ENCODE results near the gene SNED1.

SNED1 gene

DNA sequence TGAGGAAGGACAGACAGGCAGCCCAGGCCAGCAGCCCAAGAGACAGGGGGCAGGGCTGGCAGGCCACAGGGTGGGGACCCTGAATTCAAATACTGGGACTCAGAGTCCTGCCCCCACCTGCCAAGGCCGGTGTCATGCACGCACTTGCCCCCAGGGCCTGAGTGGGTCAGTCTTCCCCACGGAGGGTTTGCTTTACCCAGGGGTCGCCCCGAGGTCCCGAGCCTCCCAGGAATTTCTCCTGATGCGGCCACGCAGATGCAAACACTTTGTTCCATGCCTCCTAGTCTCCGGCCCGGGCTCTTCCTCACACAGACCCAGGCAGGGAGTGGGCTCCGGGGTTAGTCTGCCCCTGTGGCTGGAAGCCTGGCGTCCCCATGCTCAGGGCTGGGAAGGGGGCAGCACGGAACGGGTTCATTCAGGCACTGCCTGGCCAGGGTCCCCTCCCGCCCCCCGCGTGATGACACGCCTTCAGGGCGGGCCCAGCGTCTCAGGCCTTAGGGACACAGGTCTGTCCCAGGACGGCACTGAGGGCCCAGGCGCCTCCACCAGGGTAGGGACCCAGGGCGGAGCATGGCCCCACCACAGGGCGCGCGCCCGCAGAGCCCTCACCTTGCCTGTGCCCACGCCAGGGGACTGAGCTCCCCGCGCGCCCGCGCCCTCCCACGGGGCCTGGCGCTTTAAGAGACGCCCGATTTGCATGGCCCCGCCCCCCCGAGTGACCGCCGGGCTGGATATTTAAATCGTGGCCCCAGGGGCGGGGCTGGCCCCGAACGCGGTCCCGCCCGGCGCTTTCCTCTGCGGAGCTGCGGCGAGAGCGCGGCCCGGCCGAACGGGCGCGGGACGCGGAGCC lies at the start of gene SNED1:
TSS of gene SNED1 (plus strand) at position 763 of the 850 bp plus-strand sequence. CDS start 220 bp downstream, outside the sequence.
- peak; percentile 15 for DNase-seq

DNA sequence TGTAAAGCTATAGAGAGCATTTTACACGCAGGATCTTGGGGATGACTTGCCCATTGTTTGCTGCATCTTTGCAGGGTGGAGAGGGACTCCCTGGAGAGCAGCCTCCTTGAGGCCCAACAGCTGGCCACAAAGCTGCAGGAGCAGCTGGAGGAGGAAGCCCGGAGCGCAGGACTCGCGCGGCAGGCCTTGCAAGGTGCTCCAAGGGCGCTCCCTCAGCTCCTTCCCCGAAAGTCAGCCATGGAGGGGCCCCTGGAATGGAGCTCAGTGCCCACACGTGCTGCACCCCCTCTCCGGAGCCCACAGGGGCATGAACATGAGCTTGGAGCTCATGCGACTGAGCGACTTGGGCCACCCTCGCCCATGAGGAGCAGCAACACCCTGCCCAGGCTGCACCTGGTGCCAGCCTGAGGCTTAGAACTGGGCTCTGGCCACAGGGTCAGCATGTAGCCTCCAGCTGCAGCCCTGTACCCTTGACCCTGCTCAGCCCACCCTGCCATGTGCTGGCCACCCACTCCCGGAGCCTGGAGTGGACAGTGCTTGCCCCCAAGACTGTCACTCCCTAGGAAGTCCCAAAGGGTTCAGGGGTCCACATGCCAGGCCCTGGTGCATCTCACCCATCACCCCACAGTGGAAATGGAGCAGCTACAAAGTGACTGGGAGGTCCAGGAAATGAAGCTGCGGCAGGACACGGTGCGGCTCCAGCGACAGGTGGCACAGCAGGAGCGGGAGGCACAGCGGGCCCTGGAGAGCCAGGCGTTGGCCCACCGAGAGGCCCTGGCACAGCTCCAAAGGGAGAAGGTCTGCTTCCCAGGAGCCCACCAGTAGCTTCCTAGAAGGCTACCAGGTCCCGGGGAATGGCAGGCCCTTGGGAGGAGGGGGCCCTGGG lies 49.3 kb upstream of the SNED1 start:
- no peak for DNase-seq

DNA sequence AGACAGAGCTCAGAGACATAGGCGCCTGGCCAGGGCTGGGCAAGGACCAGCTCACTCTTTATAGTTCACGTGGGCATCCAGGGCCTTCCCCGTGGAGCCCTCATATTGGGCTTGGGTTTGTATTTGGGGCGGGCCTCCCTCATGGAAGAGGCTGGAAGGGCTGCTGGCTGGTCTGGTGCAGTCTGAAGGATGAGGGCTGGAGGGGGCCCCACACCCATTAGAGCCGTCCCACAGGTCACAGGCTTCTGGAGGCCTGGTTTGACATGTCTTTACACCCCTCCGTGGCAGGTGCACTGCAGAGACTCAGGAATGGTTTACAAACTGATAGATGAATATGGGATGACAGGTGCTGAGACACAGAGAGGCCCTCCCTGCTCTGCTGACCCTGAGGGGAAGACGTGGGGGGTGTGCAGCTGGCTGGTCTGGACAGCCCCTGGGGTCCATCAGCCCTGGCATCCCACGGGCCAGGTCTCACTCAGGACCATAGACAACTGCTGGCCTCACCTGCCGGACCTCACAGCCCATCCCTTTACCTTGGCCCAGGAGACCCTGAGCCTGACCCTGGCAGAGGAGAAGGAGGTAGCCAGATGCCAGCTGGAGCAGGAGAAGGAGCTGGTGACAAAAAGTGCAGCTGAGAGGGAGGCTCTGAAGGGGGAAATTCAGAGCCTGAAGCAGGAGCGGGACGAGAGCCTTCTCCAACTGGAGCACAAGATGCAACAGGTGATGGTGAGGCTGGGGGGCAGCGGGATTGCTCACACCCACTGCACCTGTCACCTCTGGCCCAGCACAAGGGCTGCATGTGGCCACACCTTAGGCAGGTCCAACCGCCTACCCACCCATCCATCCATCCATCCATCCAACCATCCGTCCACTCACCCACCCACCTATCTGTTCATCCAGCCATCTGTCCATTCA lies 48.4 kb upstream of the SNED1 start:
- DNase-seq = no peak

DNA sequence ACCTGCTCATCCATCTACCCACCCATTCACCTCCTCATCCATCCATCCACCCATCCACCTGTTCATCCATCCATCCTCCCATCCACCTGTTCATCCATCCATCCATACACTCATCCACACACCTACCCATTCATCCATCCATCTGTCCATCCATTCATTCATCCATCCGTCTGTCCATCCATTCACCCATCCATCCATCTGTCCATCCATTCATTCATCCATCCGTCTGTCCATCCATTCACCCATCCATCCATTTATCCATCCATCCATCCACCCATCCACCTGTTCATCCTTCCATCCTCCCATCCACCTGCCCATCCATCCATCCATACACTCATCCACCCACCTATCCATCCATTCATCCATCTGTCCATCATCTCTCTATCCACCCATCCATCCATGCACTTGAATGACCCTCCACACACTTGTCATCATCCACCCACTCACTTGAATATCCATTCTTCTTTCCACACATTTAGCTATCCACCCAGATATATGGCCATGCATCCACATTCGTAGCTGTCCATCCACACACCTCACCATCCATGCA lies 47.3 kb upstream of the SNED1 start:
- DNase-seq = no peak

DNA sequence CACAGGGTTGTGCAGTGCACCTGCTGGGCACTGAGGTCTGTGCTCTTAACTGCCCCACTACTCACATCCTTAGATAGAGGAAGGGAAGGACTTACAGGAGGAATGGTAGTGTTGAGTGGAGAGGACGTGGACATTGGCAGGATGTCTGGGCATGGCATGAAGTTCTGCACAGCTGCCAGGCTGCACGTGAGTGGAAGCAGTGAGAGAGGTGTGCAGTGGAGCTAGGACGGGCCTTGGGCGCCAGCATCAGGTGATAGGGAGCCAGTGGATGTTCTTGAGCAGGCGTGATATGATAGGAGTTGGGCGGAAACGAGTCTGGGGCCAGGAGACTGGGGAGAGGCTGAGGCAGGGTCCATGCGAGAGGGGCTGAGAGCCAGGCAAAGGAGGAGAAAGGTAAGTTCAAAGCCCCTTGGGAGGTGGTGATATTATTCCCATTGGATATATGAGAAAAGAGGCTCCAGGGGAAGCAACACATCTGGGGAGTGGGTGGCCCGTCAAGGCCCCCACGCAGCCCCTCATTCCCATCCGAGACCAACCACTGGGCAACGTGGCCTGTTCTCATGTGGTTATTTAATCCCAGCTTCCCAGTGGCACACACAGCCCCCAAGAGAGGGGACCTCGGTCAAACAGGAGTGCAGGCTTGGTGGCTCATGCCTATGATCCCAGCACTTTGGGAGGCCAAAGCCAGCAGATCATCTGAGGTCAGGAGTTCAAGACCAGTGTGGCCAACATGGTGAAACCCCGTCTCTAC lies 45.7 kb upstream of the SNED1 start:
- no peak for DNase-seq

DNA sequence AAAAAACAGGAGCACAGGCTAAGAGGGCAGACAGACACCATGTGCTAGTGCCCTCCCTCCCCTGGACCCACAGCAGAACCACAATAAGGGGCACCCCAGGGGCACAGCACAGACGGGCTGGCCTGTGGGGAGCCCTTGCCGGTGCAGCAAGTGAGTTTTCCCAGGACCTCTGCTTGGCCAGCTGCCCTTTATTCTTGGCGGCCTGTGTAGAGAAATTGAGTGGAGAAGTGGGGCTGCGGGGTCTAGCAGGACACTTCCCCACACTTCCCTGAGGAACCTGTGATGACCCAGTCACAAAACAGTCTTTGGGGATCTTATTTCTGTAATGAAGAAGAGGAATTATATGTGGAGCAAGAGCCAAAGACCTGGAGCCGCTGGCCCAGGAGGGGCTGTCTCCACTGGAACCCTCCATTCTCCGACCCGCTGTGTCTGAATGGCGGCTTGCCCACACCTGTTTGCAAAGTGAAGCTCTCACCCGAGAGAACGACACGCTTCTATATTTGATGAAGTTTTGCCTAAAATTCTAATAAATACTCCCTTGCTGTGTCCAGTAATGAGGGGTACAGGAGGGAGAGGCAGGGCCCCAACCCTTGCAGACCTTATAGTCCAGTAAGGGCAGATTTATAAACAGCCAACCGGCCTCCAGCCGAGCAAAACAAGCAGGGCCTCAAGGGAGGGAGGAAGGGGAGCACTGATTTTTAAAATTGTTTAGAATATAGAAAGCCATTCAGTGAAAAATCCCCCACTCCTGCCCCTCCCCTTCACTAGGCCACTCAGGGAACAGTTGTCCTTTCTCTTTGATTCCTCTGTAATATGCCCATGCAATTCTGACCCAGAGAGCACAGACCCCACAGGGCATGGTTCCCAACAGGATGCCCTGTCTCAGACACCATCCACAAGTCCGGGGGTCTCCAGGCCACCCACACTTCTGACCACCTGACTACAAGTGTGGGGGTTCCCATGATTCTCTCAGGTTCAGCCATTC lies 44.7 kb upstream of the SNED1 start:
- DNase-seq = no peak

DNA sequence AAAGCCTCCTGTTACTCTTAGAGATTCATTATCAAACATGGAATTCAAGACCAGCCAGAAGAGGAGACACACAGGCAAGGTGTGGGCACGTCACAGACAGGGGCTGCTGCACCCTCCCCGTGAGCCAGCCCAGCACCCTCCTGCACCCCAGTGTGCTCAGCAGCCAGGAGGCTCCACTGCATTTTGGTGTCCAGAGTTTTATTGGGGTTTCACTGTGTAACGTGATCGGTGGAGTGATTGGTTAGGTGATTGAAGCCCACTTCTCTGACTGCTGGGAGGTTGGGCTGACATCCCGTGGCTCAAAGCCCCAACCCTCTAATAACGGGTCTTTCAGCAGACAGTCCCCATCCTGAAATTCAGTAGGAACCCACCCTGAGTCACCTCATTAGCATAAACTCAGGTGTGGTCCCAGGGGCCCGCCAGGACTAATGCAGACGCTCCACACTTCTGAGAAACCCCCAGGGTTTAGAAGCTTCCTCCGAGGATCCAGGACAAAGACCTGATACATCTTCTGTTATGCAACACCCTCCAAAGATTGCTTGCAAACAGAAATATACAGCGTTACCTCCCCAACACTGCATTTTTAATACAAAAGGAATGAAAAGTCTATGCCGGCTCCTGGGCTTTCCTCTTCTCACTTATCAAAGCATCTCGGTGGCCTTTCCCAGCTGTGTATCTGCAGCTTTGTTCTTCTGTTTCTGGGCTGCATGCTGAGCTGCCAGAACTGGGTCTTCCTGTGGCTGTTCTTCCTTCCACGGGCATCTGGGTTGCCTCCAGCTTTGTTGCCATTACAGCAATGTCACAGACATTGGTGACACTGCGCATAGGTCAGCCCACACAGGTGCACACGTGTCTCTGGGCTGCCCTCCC lies 43.7 kb upstream of the SNED1 start:
- no peak for DNase-seq

DNA sequence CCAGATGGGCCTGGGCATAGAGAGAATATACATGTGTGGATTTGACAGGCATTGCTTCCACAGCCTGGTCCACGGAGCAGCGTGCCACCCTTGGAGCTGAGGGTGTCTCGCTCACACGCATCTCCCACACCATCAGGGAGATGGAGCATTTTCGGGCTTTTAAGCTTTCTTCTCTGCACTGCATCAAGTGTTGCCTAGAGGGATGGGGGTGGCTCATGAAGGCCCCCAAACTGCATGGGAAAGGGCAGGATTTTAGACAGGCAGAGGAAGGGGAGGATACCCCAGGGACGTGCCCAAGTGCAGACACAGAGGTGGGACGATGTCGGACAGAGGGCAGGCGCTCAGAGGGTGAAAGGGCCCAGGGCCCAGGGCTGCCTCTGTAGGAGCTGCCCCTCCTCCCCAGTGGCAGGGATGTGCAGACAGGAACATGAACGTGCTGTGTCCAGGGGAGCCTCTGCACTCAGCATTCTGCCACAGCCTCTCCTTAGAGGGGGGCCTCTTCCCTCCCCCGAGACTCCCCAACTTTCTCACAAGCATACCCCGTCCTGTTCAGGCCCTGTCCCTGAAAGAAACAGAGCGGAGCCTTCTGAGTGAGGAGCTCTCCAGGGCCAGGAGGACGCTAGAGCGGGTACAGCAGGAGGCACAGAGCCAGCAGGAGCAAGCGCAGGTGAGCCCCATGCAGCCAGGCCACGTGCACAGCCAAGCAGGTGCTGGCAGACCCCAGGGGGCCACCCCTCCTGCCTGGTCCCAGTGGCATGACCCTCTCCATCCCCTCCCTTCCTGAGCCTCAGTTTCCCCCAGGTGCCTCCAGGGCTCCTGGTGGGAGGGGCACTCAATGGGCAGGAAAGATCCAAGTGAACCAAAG lies 42.9 kb upstream of the SNED1 start:
- no peak for DNase-seq

DNA sequence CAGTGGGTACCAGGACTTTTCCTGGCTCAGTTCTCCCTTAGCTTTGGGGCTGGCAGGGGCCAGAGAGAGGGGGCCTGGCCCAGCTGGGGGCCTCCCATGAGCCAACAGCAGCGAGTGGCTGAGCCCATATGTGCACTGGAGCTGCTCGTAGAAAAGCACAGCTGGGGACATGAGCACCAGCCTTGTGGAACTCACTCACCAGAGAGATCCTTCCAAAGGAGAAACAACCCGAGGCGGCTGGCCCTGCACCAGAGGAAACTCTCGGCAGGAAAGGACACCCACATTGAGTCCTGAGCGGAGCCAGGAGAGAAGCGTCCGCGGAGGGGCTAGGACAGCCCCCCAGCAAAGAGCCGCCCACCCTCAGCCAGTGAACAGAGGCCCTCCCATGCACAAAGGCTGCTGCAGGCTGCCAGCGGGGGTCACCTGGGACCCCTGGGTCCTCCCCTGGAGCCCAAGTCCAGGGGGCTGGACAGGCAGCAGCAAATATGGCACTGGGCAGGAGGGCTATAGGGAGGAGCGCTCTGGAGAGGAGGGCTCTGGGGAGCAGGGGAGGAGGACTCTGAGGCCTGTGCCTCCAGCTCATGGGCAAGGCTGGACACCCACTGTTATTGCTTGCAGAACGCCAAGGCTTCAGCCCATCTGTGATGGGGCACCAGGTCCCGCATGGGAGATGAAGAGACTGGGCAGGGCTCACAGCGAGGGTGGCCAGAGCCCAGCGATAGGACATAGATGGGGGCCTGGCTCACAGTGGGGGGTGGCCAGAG lies 42.1 kb upstream of the SNED1 start:
- no peak for DNase-seq

DNA sequence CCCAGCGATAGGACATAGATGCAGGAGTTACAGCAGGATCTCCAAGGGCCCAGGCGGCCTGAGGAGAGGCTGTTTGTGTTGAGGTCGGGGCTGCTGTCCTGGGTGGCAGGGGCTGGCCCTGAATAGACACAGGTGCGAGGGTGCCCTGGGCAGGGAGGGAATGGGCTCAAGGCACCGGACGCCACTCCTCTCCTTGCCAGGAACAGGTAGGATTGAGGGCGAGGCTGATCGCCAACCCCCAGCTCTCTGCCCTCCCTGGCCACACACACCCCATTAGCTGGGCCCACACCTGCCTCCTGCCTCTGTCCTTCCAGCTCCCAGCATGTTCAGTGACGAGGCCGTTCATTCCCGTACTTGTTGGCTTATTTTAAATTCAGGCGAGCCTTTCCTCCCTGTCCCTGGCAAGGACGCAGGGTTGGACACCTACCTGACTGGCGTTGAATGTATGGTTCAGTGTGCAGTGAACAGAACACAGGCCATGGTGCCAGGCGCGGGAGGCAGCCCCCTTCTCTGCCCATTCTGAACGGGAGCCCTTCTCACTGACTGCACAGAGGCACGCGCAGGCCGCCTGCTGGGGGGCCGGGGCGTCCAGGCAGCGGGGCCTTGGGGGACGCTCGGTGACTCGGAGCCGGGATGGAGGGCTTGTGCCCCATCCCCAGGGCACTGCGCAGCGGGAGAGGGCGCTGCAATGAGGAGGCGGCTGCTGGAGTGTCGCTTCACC lies 41.3 kb upstream of the SNED1 start:
- no peak for DNase-seq

DNA sequence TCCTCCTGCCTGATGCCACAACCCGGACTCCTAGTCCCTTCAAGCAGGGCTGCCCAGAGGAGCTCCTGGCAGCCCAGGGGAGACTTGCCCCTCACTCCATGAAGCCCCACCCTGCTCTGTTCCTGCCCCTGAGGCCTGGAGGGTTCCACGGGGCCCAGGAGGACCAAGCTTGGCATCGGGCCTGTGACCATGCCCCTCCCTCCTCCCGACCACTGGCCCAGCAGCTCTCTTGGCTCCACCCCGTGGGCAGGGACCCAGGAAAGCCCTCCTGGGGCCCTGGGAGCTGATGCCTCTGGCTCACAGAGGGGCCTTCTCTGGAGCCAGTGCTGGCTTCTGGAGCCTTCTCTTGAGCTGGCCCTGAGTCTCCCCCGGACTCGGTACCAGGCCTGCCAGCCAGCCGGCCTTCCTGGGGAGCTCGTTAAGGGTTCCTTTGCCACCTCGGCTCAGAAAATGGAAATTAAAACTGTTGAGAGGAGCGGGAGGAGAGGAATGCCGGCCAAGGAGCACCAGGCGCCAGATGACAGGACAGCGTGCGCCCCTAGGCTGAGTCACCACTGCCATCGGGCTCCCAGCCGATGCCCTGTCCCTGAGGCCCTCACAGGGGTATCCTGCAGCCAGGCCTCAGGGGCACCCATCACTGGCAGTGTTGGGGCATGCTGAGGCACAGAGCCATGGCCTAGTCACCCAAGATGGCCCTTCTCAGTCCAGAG lies 40.6 kb upstream of the SNED1 start:
- DNase-seq = no peak

DNA sequence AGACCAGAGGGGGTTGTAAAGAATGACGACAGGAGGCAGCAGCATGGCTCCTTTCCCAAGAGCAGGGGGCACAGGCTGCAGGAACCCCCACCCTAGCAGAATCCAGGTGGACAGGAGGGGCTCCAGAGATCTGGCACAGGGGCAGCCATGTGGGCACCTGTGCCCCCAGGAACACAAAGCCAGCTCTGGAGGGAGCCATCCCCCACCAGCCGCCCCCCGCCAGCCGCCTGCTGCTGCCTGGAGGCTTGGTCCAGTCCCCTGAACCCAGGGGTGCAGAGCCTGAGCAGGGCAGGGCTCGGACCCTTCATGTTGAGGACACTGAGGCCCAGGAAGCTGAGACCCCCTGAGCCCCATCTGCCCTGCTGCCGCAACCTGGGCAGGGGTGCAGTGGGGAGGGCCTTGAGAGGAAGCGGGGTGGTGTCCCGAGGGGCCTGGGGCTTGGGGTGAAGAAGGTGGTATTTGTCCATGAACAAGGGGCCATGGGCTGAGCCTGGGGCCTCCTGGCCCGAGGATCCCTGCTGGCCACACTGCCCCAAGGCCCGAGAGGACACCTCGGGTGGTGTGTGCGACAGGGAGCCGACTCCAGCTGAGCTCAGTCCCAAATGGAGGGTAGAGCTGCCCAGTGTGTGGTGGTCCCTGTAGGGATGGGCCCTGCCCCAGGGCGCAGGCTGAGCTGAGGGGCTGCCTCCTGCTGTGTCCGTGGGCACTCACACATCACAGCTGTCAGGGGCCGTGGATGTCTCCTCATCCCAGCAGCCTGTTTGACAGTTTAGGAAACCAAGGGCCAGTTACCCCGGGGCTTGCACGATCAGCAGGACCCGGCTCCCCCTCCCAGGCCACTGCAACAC lies 39.8 kb upstream of the SNED1 start:
- no peak for DNase-seq

DNA sequence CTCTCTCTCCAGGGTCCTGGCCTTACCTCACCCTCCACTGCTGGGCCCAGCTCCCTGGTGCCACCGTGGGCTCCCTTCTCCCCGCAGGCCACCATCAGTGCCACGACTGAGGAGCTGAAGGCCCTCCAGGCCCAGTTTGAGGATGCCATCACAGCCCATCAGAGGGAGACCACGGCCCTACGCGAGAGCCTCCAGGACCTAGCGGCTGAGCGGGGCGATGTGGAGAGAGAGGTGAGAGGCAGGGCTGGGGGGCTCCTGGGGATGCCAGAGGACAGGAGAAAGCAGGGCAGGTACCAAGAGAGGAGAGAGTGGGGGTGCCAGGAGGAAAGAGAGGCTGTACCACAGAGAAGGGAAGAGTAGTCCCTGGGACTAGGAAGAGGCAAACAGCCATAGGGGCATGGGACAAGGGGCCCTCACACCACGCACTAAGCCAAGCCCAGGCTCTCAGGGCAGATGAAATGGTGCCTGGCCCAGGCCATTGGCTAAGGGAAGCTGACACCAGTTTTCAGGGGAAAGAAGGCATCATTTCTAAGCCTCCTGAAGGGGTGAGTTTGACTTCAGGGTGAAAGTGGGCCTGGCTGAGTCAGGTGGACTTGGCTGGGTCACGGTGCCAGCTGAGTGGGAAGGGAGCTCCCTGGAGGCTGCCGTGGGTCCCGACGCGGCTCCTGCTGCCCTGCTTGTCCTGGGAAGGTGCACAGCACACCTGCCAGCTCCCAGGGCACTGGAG lies 39.0 kb upstream of the SNED1 start:
- DNase-seq = no peak

DNA sequence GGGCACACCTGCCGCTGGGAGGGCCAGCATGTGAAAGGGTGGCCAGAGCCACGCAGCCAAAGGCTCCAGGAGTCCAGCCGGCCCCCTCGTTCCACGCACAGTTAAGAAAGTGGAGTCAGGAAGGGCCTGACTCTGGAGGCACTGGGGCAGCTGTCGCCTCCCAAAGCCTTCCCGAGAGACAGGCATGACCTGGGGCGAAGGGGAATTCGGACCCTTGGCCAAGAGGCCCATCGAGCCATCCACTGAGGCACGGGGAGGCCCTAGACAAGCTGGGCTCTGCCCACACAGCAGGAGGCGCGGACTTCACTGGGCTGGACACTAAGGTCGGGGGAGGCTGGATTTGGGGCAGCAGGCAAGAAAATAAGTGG lies 38.5 kb upstream of the SNED1 start:
- no peak for DNase-seq

Measured in NCI-H1105 treated with DMSO at 0.1 percent for 48 hours (cell line).